ENCODE results near the gene MTMR6.
"Not testable (repeated sequence)": the region's sequence is repeated elsewhere in the genome, so short reads cannot be mapped to it uniquely, and the experiment has no call there.

The MTMR6 gene

DNA sequence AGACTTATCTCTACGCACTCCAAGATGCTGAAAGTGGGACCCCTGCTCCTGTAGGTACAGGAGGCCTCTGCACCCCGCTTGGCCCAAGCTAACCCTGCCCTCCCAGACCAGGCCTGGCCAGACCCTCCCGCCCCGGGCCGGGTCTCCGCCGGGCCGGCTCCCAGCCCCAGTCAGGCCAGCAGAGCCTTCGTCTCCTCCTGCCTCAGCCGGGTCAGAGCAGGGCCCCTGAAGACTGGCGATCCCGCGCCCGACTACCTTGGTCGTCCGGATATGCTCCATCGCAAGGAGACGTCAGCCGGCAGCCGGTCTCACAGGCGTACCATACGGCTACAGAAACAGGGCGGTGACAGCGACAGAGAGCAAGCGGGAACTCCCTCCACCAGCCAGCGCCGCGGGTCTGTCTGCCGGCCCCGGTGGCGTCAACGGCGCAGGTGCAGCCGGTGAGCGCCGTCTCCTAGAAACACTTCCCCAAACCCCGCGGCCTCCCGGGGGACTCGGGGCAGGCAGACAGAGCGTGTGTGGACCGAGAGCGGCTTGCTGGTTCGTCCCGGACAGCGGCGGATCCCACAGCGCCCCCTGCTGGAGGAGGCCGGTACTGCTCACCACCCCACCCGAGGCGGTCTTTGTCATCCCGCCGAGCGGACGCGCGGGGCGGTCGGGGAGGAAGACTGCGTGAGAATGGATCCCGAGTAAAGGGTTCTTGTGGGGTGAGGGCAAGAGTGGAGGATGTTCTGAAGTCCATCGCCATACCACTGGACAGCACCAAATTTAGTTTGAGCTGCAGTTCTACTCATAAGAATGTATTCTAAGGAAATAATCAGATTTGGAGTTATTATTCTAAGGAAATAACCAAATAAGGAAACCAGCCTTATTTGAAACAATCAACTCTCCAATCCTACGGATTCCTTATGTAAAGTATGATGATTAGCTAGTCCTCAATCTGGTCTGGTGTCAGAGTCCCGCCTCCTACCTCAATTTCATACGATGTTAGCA is at the start of gene MTMR6:
TSS of gene MTMR6 (minus strand) at position 520 of the 993 bp plus-strand sequence. CDS start at position 279, 241 bp downstream.
- peak; percentile 34 for DNase-seq (ENCODE audit: low read depth)

DNA sequence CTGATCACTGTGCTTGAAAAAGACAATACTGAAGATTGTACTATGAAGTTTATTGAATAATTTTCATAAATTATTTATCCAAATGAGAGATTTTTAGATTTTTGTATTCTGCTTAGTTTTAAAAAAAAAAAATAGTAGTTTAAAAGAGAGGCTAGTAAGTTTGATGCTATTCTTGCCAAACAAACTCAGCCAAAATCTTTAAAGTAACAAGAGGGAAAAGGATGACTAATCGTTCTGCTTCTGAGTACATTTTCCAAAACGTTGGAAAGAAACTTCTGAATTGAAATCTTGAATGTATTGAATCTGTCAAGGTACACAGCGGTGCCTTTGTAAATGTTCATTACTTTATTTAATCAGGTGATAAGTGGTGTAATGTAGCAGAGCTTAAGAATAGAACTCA is 48.6 kb upstream of the MTMR6 start:
- DNase-seq (ENCODE audit: low read depth): no peak

DNA sequence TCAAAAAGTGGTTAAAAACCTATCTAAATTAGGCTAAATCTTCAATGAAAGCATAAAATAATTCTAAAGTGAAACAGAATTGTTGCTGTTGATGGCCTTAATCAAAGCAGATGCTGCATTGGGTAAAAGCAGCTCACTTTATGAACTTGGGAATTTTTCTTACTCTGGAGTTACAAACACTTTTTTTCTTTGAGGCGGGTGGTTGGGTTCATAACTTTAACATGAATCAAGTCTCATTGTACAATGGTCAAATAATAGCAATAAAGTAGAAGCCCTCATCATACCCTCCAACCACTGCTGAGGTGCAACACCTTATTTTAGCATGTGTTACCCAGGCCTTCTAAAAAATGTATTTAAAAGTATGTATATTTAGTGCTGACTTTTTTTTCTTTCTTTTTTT is 43.3 kb upstream of the MTMR6 start:
- no peak for DNase-seq (ENCODE audit: low read depth)

DNA sequence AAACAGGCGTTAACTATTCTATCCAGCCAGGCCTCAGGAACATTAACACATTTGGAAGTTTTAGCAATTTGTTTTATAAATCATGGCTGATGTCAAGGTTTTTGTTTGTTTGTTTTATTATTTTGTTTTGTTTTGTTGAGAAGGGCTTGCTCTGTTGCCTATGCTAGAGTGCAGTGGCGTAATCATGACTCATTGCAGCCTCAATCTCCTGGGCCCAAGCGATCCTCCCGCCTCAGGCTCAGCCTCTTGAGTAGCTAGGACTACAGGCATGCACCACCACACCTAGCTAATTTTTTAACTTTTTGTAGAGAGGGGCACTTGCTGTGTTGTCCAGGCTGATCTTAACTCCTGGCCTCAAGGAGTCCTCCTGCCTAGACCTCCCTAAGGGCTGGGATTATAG is 42.4 kb upstream of the MTMR6 start:
- no peak for DNase-seq (ENCODE audit: low read depth)

DNA sequence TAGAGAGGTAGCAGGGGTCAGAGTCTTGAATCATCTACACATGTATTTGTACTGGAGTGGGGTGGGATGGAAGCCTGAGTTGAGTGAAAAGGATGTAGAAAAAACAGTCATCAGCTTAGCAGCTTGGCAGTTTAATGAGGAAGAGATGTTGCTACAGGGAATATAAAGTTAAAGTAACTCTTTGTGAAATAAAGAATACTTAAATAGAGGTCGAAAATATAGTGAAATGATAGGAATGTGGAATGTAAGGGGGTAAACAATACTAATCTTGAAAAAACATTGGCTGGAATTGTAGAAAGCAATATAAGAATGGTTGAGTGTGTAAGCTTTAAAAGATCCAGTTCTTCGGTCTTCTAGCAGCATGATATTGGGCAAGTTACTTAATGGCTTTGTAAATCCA is 36.8 kb upstream of the MTMR6 start:
- no peak for DNase-seq (ENCODE audit: low read depth)

DNA sequence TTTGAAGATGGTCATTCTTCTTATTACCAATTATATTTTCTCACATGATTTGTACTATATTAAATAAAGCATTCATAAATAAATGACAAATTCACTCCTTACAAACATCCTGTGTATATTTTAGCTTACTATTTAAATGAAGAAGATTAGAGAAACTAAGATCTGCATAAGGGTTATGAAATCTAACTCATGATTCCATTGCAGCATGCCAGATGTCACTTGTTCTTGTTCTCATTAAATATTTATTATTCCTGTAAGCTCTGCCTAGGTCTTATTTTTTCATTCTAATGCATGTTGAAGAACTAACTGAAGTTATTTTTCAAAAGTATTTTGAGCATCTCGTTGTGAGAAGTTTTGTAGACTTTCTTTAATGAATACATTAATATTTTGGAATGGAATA is 32.5 kb upstream of the MTMR6 start:
- DNase-seq (ENCODE audit: low read depth): no peak

DNA sequence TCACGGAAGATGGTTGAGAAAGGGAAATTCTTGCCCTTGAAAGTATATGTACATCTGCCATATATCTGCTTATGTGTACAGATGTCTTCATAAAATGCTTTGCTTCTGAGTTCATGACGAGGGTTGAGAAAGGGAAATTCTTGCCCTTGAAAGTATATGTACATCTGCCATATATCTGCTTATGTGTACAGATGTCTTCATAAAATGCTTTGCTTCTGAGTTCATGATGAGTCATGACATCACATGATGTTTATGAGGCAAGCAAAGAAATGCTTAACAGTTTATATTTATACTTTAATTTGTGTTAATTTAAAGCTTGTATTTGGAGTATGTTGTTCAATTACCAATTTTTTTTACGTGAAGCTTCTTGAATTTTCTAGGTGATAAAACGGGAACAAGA is 31.7 kb upstream of the MTMR6 start:
- not testable (repeated sequence) for DNase-seq (ENCODE audit: low read depth)

DNA sequence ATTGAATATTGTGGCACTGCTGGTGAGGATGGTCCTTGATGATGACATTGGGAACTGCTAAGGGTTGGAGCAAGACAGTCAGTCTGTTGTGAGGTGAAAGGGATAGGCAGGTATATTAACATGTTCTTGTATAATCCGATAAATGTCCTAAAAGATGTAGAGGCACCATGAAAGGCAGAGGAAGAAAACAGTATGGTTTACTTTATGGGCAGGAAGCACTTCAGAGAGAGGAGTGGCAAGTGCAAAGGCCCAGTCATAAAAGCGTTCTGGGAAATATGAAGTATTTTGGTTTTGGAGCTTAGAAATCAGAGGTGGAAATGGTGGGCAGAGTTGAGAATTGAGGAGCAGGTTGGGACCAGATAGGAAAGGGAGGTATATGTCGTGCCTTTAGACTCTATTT is 23.6 kb upstream of the MTMR6 start:
- DNase-seq (ENCODE audit: low read depth): no peak

DNA sequence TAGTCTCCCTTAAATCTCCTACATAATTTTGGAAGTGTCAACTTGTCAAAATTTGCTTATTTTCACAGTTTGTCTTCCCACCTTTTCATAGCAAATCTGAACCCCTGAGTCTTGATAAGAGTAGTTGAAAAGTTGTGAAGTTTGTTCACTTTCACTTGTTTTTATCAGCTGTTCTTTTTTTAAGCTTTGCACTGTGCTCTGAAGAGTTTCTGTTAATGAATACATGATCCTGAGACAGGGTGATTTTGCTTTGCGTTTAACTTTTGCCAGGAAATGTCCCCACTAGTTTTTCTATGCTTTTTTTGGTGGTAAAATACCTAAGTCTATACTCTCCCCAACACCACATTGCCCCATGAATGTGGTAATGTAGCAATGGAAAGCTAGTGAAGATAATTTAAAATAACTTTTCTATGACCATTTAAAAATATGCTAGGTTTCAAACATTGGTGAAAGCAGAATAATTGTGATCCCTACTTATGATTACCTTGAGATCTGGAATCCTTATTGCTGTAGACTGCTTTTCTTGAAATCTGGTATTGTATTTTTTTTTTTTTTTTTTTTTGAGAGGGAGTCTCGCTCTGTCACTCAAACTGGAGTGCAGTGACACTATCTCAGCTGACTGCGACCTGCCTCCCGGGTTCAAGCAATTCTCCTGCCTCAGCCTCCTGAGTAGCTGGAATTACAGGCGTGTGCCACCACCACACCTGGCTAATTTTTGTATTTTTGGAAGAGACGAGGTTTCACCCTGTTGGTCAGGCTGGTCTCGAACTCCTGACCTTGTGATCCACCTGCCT is 19.6 kb upstream of the MTMR6 start:
- no peak for DNase-seq (ENCODE audit: low read depth)

DNA sequence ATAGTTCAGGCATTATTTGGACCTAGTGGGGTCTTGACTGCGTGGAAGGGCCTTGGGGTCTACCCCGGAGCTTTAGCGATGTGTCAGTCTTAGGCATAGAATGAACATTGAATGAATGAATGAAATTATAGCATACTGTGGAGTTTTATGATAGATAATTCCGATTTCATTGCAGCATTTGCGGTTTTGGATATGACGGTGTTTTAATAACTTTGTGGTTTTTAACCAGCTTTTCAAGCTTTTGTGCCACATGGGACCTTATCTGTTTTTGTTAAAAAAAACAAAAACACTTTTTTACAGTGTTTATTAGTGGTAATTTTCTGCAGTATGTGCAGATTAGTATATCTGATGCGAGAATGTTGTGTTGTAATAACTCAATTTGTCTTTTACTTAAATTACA is 14.8 kb upstream of the MTMR6 start:
- DNase-seq (ENCODE audit: low read depth): no peak

DNA sequence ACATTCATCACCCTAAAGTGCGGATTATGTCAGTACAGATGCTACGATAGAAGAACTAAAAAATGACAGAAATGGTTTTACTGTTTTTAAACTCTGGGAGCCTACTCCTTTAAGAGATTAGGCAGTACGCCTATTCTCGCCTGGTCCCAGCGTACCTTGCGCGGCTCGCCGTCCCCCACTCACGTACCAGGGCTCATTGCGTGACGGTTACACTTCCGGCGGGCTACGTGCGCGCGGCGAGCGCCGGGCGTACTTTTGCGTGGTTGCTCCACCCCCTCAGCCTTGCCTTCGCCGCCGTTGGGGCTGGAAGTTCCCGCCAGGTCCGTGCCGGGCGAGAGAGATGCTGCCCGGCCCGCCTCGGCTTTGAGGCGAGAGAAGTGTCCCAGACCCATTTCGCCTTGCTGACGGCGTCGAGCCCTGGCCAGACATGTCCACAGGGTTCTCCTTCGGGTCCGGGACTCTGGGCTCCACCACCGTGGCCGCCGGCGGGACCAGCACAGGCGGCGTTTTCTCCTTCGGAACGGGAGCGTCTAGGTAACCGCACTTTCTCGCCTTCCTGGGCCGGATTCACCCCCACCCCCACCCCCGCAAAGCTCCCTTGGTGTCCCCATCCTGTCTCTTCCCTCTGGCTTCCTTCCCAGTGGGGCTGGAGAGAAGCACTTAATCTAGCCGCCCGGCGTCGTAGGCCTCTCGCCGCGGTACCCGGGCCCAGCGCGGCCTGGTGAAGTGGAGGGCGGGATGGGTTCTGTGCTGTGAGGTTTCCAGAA is 14.2 kb upstream of the MTMR6 start, which contains the start of gene NUP58:
TSS of gene NUP58 (plus strand) at position 279 of the 767 bp plus-strand sequence. CDS start at position 428, 149 bp downstream.
- peak; percentile 70 for DNase-seq (ENCODE audit: low read depth)

DNA sequence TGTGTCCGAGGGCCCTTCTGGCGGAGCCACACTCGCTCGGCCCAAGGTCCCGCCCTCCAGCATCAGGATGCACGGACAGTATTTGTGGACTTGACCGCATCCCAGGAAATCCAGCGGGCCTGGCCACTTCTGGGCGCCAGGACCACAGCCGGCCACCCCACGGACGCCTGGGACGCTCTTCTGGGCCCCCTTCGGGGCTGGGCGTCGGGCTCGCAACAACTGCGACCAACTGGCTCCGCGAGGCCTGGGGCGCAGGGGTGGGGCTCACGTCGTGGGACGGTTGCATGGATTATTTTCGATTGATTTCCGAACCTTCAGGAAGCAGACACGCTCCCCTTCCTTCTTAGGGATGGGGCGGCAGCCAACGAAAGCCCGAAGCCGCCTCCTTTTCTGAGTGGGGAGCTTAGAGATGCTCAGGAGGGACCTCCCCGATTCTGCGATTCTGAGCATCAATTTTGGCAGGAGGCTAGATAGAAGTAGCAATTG is 13.6 kb upstream of the MTMR6 start:
- no peak for DNase-seq (ENCODE audit: low read depth)

DNA sequence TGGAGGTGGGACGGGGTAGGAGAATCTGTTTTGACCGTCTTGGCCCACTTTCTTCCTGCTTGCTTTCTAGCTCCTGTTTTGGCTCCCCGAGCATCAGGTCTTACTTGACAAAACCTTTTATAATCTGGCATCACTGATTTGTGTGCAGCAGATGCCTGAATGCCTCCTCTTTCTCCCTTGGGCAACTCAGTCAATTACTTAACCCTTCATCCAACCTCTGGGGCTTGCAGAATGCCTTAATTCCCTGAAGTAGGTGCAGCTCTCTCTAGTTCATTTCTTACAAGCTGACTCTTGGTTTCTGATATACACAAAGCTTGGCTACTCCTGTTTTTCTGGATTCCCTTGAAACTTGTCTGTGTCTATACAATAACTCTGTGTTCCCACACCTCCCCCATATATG is 8.4 kb upstream of the MTMR6 start:
- DNase-seq (ENCODE audit: low read depth): no peak

DNA sequence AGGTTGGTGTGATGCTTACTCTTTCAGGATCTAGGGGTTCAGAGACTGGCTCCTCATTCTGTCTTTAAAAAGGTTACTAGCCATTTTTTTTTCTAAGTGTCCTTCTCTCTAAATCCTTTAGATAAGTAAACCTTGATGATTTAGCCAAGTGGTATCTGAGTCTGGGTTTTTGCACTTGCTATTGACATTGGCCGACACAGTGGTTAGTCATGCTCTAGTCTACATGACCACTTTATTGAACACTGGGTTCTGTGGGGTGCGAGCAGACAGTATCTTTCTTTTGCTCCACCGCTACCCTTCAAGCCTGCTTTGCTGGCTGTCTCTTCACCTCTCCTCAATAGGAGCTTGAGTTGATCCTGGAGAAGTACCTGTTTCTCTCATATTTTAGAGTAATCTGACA is 7.9 kb upstream of the MTMR6 start:
- DNase-seq (ENCODE audit: low read depth): no peak

DNA sequence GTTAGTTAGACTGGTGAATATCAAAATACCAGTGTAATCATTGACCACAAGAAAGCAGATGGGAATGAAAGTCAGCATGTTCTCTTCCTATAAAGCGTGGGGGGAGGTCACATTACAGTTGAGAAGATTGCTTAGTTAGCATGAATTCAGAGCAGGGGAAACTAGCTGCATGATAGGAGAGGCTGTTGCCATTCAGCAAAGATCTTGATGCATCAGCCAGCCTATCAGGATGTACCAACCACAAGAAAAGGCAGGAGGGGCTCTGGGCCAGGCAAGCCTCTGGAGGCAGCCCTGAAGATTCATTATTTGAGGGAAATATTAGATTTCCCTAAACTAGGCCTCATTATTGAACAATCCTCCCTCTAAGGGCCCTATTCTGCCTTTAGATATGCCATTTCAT is 5.0 kb upstream of the MTMR6 start:
- no peak for DNase-seq (ENCODE audit: low read depth)

DNA sequence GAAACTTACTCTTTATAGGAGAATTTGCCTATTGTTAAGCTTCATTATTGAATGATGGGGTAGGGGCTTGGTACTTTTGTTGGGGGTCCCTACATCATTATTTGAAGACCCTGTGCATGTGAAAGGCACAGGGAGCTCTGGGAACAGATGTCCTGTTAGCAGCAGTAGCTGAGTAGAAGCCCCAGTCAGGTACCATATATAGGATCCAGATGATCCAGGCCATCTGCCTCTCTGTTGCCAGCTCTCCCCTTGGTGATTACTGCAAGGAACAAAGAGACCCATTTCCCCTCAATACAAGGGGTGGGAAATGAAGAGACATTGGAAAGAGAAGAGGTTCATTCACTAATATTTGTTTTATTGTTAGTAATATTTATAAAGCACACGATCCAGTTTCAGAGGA is 4.4 kb upstream of the MTMR6 start:
- no peak for DNase-seq (ENCODE audit: low read depth)

DNA sequence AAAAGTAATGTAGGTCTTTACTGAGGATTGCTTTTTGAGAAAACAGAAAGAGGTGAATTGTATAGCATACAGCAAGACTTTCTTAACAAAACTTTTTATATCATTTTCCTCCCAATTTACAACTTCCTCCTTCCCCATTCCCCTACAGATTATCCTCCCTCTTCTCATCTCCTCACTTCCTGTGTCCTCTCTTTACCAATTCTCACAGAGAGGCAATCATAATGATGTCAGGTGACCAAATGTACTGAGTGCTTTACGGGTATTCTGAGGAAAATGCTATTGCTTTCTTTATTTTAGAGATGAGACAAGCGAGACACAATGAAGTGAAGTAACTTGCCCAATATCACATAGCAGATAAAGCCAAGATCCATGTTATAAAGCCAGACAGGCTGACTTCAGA is 1.7 kb upstream of the MTMR6 start:
- no peak for DNase-seq (ENCODE audit: low read depth)

DNA sequence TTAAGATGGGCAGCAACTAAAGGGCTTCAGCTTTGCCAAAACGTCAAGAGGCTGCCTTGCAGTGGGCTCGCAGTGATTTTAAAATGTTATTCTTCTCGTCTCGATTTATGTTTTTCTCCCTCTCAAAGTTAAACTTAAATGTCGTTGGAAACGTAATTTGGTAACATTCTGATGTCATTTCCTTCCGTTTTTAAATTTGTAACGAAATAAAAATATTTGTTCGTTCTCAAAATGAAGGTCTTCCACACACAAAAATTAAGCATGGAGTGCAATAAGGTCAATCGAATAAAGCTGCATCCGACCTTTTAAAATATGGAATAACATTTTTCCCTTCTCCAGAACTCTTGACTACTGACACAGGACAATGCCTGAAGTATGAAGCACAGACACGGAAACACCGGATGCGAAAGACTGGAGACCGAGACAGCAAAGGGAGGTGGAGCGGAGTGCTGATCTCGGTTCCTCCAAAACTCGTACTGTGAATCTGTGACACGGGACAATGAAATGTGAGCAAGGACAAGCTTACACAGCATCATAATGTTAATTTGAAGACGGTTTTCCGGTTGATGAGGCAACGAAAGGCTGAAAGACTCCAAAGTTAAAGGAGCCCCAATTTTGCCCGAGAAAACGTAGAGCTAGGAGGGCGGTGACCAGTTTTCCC is 850 bp downstream of the MTMR6 start:
- no peak for DNase-seq (ENCODE audit: low read depth)

DNA sequence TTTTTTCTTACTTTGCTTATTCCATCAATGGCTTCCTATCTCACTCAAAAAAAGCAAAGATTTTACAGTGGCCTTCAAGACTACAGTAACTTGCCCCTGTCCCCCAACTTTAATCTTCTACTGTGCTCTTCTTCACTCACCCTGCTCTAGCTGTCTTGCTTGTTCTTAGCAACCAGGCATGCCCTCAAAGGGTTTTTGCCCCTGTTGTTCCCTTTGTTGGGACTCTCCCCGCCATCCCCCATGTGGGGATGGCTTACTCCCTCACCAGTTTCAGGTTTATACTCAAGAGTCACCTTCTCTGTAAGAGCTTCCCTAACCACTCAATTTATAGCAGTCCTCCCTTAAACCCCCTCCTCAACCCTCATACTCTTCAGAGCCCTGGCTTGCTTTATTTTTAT is 5.4 kb downstream of the MTMR6 start:
- DNase-seq (ENCODE audit: low read depth): no peak

DNA sequence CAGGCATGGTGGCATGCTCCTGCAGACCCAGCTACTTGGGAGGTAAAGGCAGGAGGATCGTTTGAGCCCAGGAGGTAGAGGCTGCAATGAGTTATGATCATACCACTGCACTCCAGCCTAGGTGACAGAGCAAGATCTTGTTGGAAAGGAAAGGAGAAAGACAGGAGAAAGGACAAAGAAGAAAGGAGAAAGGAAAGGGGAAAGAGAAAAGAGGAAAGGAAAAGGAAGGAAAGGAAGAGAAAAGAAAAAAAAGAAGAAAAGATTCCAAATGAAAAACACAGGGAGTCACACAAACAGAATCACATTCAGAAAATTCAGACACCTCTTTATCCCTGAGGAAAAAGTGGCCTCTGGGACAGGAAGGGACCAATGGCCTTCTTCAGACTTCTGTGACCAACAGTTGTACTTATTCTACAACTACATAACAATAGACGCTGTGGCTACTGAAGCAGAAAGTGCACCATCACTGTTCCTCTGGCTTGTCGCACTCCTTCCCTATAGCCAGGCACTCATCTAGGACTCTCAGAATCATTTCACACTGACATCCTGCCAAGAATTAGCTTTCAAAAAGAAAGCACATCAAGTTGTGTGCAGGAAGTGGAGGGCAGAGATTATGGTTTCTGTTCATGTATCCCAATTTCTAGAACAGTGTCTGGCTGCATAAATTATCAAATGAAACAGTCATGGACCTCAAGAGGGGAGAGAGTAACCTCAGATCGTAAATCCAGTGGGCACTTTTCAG is 5.9 kb downstream of the MTMR6 start:
- DNase-seq (ENCODE audit: low read depth): no peak

DNA sequence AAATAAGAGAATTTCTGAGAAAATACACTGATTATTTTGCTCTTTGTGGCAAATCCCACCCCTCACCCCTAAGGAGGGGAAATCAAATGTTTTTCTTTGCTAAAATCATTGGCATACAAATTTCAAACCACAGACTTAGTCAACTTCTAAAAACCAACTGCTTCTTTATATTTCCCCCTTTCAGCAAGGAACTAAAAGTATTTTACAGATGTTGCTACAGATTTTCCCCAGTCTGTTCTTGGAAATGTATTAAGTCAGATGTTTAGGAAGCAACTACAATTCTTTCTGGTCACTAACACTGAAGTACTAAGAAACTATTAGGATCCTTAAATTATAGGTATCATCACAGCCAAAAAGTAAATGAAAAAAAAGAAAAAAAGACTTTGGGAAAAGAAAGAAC is 6.9 kb downstream of the MTMR6 start:
- no peak for DNase-seq (ENCODE audit: low read depth)

All from GM04503 (cell line).